ENCODE data around the gene EVI5L. TPM values are rescaled to one million over a fixed set of nuclear protein-coding genes. Genes with fewer than 3 reads are reported as not detected.

The EVI5L gene
- total and polyA plus RNA-seq, 4 donors: 1.4 to 5.0 (median 4.4) TPM

DNA sequence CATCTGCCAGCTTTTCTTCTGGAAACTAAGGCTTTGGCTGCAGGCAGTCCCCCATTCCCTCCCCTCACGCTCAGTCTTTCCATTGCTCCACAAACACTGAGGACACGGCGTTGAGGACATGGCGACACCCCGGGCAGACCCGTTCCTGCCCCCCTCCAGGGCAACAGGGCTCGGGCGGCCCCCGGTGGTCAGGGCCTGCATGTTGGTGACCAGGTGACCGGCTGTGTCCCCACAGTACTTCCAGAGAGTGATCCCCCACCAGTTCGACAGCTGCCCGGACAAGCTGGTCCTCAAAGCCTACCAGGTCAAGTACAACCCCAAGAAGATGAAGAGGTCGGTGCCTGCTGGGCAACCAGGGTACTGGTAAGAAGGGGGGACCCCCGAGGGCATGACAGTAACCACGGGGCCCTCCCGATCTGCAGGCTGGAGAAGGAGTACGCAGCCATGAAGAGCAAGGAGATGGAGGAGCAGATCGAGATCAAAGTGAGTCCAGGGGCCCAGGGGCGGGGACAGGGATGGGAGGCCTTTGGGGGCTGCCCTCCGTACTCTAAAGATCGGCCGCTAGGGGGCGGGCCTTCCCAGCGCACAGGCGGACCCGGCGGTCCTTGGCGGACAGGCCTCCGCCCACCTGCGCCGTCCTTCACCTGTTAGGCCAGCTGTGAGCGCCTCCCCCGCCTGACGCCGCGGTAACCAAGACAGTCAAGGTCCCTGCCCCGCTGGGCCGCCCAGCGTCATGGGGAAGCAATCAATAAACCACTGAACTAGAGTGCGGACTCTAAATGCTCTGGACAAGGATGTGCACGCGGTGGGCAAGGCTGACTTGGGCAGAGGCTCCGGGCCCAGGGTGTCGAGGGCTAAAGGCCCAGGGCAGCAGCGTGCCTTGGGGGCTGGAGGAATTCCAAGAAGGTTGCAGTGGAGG lies 23.1 kb downstream of the EVI5L start:
- DNase-seq (ENCODE audit: low spot score): peak; percentile 84
- WGBS: 25% methylated on average over 45 of the region's 45 CpGs

More for the DNA sequence above, 23.1 kb downstream of the EVI5L start:
- Histone ChIP-seq H3K4me3 (ENCODE audit: low read depth in 1 of 3, low read length in 3 of 3) (no peak overlapping the region), H3K4me1 (ENCODE audit: control insufficient read depth in 4 of 4, insufficient read depth in 4 of 4, low read length in 3 of 4) (peaks cover 5 to 12% (median 6%) of the 10 kb centered on the region in 4 donors), H3K9me3 (ENCODE audit: control insufficient read depth in 4 of 4, low read length in 3 of 4) (no peaks in the 10 kb centered on the region), H3K9ac (ENCODE audit: low read depth in 1 of 2, low read length in 2 of 2) (no peak overlapping the region), H3K27me3 (ENCODE audit: control insufficient read depth in 4 of 4, insufficient read depth in 4 of 4, low read length in 3 of 4) (no peaks in the 10 kb centered on the region), H3K27ac (ENCODE audit: low read depth in 1 of 2, low read length in 2 of 2) (peak overlapping the region in 1 of 2 donors; percentile 44), H3K36me3 (ENCODE audit: control insufficient read depth in 4 of 4, insufficient read depth in 3 of 4, low read depth in 1 of 4, low read length in 3 of 4) (no peaks in the 10 kb centered on the region)
- TF ChIP-seq EGR1 (IDR thresholded peaks at IDR 0.05; ENCODE audit: low read depth in 2 of 2) (peak; percentile 92 to 97), GABPA (IDR thresholded peaks at IDR 0.05 in 1 of 2, conservative IDR thresholded peaks at IDR 0.05 in 1 of 2) (no peak), SP1 (IDR thresholded peaks at IDR 0.05) (peak; percentile 71), NR2F2 (IDR thresholded peaks at IDR 0.05) (no peak), HNF4A (conservative IDR thresholded peaks at IDR 0.05) (peak; percentile 67 to 68), RXRA (IDR thresholded peaks at IDR 0.05) (peak; percentile 68 to 80), TAF1 (conservative IDR thresholded peaks at IDR 0.05) (no peak), FOXA1 (IDR thresholded peaks at IDR 0.05) (no peak), JUND (IDR thresholded peaks at IDR 0.05) (no peak), FOXA2 (IDR thresholded peaks at IDR 0.05) (peak; percentile 30), HNF4G (IDR thresholded peaks at IDR 0.05) (no peak), YY1 (IDR thresholded peaks at IDR 0.05) (peak; percentile 74), RAD21 (IDR thresholded peaks at IDR 0.05) (peak; percentile 92 to 94)
- TF ChIP-seq, protein P1, sequence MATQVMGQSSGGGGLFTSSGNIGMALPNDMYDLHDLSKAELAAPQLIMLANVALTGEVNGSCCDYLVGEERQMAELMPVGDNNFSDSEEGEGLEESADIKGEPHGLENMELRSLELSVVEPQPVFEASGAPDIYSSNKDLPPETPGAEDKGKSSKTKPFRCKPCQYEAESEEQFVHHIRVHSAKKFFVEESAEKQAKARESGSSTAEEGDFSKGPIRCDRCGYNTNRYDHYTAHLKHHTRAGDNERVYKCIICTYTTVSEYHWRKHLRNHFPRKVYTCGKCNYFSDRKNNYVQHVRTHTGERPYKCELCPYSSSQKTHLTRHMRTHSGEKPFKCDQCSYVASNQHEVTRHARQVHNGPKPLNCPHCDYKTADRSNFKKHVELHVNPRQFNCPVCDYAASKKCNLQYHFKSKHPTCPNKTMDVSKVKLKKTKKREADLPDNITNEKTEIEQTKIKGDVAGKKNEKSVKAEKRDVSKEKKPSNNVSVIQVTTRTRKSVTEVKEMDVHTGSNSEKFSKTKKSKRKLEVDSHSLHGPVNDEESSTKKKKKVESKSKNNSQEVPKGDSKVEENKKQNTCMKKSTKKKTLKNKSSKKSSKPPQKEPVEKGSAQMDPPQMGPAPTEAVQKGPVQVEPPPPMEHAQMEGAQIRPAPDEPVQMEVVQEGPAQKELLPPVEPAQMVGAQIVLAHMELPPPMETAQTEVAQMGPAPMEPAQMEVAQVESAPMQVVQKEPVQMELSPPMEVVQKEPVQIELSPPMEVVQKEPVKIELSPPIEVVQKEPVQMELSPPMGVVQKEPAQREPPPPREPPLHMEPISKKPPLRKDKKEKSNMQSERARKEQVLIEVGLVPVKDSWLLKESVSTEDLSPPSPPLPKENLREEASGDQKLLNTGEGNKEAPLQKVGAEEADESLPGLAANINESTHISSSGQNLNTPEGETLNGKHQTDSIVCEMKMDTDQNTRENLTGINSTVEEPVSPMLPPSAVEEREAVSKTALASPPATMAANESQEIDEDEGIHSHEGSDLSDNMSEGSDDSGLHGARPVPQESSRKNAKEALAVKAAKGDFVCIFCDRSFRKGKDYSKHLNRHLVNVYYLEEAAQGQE (IDR thresholded peaks at IDR 0.05): peak; percentile 35
- TF ChIP-seq, protein P2, sequence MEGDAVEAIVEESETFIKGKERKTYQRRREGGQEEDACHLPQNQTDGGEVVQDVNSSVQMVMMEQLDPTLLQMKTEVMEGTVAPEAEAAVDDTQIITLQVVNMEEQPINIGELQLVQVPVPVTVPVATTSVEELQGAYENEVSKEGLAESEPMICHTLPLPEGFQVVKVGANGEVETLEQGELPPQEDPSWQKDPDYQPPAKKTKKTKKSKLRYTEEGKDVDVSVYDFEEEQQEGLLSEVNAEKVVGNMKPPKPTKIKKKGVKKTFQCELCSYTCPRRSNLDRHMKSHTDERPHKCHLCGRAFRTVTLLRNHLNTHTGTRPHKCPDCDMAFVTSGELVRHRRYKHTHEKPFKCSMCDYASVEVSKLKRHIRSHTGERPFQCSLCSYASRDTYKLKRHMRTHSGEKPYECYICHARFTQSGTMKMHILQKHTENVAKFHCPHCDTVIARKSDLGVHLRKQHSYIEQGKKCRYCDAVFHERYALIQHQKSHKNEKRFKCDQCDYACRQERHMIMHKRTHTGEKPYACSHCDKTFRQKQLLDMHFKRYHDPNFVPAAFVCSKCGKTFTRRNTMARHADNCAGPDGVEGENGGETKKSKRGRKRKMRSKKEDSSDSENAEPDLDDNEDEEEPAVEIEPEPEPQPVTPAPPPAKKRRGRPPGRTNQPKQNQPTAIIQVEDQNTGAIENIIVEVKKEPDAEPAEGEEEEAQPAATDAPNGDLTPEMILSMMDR (IDR thresholded peaks at IDR 0.05; ENCODE audit: low read depth, low read length, missing input control): peak; percentile 79
- TF ChIP-seq, protein P3, sequence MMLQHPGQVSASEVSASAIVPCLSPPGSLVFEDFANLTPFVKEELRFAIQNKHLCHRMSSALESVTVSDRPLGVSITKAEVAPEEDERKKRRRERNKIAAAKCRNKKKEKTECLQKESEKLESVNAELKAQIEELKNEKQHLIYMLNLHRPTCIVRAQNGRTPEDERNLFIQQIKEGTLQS (IDR thresholded peaks at IDR 0.05): no peak
- TF ChIP-seq, protein P4, sequence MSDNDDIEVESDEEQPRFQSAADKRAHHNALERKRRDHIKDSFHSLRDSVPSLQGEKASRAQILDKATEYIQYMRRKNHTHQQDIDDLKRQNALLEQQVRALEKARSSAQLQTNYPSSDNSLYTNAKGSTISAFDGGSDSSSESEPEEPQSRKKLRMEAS (IDR thresholded peaks at IDR 0.05): no peak
- TF ChIP-seq, protein P5, sequence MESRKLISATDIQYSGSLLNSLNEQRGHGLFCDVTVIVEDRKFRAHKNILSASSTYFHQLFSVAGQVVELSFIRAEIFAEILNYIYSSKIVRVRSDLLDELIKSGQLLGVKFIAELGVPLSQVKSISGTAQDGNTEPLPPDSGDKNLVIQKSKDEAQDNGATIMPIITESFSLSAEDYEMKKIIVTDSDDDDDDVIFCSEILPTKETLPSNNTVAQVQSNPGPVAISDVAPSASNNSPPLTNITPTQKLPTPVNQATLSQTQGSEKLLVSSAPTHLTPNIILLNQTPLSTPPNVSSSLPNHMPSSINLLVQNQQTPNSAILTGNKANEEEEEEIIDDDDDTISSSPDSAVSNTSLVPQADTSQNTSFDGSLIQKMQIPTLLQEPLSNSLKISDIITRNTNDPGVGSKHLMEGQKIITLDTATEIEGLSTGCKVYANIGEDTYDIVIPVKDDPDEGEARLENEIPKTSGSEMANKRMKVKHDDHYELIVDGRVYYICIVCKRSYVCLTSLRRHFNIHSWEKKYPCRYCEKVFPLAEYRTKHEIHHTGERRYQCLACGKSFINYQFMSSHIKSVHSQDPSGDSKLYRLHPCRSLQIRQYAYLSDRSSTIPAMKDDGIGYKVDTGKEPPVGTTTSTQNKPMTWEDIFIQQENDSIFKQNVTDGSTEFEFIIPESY (IDR thresholded peaks at IDR 0.05): no peak
